Mammary epithelial cell (primary cell): Measurements from ENCODE around the gene SCAF8.

Source experiments
- CTCF ChIP-seq, 2 donors: IDR thresholded peaks in 1 of 2; conservative IDR thresholded peaks in 1 of 2; 2 replicates each; pipeline ENCODE4 v1.5.1; 2011 to 2012; ENCODE audit warnings: inconsistent platforms in 2 of 2, low read length in 2 of 2, mild to moderate bottlenecking in 2 of 2, control low read depth in 1 of 2, low read depth in 1 of 2; ENCODE audit not compliant: insufficient read depth in 1 of 2; ENCODE audit errors: extremely low read depth in 1 of 2
- EZH2 ChIP-seq: IDR thresholded peaks from 2 replicates; pipeline ENCODE4 v1.6.1; 2012; ENCODE audit warnings: low read length, inconsistent platforms, borderline replicate concordance

- TF ChIP-seq CTCF (conservative IDR thresholded peaks at IDR 0.05 in 1 of 2, IDR thresholded peaks at IDR 0.05 in 1 of 2; ENCODE audit: extremely low read depth in 1 of 2, insufficient read depth in 1 of 2, low read depth in 1 of 2, low read length in 2 of 2) (no peak), EZH2 (no peak)
These were observed 132.1 kb downstream of the SCAF8 start for GRCh38 chr6:154865291-154865690.
